GM21576 (cell line): ENCODE data around the gene CNP.

Source experiments
- ATAC-seq: cut with Tn5 transposase; IDR thresholded peaks from one replicate; pipeline ENCODE4 v1.9.1; 2021; ENCODE audit warnings: mild to moderate bottlenecking, moderate library complexity; ENCODE audit not compliant: unreplicated experiment

The CNP gene

GRCh38 chr17:41941168-41941567, 25.4 kb upstream of the CNP start:
- no peak for ATAC-seq

- ATAC-seq = no peak
Measured at GRCh38 chr17:41942626-41943373, 23.8 kb upstream of the CNP start.

- no peak for ATAC-seq
Measured at GRCh38 chr17:41943492-41943891, 23.1 kb upstream of the CNP start.

DNA sequence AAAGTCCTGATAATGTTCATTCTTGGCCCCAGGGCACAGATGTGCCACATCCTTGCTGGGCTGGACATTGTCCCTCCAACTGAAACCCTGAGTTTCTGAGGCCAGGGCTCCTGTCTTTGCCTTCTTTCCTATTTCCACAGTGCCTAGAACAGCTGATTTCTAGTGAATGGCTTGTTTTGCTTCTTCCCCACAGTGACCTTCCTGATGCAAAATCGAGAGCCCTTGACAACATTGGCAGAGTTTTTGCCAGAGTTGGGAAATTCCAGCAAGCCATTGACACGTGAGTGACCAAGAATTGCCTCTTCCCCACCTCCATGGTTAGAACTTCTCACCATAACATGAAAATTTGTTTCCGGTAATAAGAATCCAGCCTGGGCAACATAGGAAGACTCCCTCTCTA, 21.7 kb upstream of the CNP start:
- no peak for ATAC-seq

- ATAC-seq = no peak
Measured at GRCh38 chr17:41948762-41949460, 17.7 kb upstream of the CNP start.

- ATAC-seq = no peak
Measured at GRCh38 chr17:41956522-41956921, 10.1 kb upstream of the CNP start.

GRCh38 chr17:41957031-41957868, 9.3 kb upstream of the CNP start:
- no peak for ATAC-seq

GRCh38 chr17:41957869-41958439, 8.6 kb upstream of the CNP start:
- no peak for ATAC-seq

- ATAC-seq = no peak
Measured at GRCh38 chr17:41959030-41959335, 7.6 kb upstream of the CNP start.

GRCh38 chr17:41959336-41960095, 7.1 kb upstream of the CNP start:
- ATAC-seq = no peak

GRCh38 chr17:41962111-41962510, 4.5 kb upstream of the CNP start:
- no peak for ATAC-seq

GRCh38 chr17:41962768-41963434, 3.7 kb upstream of the CNP start:
- ATAC-seq = no peak

DNA sequence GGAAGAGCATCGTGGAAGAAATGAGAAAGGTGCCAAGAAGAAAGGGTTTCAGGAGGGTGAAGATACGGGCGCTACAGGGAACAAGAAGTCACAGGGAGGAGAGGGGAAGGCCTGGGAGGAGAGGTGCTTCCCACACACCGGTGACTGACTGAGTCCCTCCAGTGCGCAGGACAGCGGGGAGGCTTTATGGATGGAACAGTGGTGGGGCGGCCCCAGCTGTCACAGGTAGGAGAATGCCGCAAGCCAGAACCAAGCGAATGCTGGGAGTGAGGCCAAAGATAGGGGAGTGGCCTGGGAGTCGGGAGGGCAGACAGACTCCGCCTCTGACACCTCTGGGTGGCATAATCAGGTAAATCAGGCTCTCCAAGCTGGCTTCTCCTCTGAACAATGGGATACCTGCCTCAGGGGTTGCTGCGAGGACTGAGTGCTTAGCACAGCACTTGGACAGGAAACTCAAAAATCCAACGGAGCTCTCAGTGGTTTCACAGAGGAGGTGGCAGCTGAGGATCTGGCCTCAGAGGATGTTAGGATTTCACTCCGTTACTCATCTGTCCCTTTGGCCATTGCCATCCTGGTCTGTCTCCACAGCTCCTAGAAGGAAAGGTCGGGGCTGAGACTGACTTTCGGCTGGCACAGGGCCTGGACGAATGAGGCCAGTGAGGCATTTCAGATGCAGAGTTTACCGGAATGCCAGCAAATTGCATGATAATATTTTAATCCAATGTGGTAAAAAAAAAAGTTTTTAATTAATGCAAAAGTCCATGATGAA, 717 bp upstream of the CNP start:
- ATAC-seq = no peak

- no peak for ATAC-seq
Measured at GRCh38 chr17:41967141-41967920, 736 bp downstream of the CNP start.

DNA sequence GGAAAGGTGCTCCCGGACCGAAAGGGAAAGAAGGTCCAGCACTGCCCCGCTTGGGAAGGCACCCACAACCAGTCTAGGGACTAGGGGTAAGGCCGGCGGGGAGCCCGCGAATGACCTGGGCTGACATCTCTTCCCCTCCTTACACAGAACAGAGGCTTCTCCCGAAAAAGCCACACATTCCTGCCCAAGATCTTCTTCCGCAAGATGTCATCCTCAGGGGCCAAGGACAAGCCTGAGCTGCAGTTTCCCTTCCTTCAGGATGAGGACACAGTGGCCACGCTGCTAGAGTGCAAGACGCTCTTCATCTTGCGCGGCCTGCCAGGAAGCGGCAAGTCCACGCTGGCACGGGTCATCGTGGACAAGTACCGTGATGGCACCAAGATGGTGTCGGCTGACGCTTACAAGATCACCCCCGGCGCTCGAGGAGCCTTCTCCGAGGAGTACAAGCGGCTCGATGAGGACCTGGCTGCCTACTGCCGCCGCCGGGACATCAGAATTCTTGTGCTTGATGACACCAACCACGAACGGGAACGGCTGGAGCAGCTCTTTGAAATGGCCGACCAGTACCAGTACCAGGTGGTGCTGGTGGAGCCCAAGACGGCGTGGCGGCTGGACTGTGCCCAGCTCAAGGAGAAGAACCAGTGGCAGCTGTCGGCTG, 1.5 kb downstream of the CNP start:
- ATAC-seq = no peak

DNA sequence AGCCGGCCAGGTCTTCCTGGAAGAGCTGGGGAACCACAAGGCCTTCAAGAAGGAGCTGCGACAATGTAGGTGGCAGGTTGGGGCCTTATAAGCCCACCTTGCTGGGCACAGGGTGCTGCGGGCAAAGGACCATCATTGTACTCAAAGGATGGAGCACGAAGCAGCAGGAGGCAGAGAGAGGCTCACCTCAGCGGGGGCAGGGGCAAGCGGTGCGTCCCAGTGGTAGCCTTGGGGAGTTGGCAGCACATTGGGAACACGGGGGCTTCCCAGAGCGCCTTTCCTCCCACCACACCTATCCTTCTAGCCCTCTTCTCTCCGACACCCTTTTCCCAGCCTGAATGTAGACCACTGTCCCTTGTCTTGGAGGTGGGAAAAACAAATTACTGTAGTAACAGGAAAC, 2.1 kb downstream of the CNP start:
- ATAC-seq = no peak

DNA sequence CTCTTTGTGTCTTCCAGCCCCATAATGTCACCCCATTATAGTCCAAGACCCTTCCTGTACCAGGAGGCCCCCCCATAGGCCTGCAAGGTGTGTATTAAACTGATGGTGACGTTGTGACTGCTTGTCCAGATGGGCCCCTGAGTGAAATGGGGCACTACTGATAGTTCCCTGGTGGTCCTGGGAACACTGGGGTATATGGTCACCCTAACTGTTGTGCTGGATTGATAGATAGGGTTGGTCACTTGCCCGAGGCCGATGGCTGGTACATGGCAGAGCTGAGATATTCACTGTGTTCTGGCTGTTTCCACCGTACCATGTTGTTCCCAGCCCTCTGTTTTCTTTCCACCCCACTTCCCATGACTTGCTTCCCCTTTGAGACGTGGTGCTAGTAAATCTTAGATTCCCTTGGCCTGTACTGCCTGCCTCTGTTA, 4.3 kb downstream of the CNP start:
- no peak for ATAC-seq
